ENCODE results near the gene MORN5.

GRCh38 chr9:122120316-122121071, 39.2 kb upstream of the MORN5 start:
- TF ChIP-seq, protein P1, sequence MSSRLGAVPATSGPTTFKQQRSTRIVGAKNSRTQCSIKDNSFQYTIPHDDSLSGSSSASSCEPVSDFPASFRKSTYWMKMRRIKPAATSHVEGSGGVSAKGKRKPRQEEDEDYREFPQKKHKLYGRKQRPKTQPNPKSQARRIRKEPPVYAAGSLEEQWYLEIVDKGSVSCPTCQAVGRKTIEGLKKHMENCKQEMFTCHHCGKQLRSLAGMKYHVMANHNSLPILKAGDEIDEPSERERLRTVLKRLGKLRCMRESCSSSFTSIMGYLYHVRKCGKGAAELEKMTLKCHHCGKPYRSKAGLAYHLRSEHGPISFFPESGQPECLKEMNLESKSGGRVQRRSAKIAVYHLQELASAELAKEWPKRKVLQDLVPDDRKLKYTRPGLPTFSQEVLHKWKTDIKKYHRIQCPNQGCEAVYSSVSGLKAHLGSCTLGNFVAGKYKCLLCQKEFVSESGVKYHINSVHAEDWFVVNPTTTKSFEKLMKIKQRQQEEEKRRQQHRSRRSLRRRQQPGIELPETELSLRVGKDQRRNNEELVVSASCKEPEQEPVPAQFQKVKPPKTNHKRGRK (tag; IDR thresholded peaks at IDR 0.05), result no peak
- TF ChIP-seq FOXA1 (IDR thresholded peaks at IDR 0.05; ENCODE audit: borderline replicate concordance), result no peak
- no peak for TF ChIP-seq RBM39 (optimal IDR thresholded peaks at IDR 0.05; ENCODE audit: low read depth, low read length)
- TF ChIP-seq ZNF263 (CRISPR knock-in tag; IDR thresholded peaks at IDR 0.05; ENCODE audit: borderline replicate concordance), result no peak
- TF ChIP-seq ZNF75A (CRISPR knock-in tag; IDR thresholded peaks at IDR 0.05), result no peak
- TF ChIP-seq ZNF146 (CRISPR knock-in tag; IDR thresholded peaks at IDR 0.05; ENCODE audit: unreplicated experiment), result no peak
- TF ChIP-seq ZNF511 (CRISPR knock-in tag; IDR thresholded peaks at IDR 0.05), result no peak
- TF ChIP-seq, protein P2, sequence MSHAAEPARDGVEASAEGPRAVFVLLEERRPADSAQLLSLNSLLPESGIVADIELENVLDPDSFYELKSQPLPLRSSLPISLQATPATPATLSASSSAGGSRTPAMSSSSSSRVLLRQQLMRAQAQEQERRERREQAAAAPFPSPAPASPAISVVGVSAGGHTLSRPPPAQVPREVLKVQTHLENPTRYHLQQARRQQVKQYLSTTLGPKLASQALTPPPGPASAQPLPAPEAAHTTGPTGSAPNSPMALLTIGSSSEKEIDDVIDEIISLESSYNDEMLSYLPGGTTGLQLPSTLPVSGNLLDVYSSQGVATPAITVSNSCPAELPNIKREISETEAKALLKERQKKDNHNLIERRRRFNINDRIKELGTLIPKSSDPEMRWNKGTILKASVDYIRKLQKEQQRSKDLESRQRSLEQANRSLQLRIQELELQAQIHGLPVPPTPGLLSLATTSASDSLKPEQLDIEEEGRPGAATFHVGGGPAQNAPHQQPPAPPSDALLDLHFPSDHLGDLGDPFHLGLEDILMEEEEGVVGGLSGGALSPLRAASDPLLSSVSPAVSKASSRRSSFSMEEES (CRISPR knock-in tag; IDR thresholded peaks at IDR 0.05), result no peak
- no peak for TF ChIP-seq POLR2AphosphoS5 (IDR thresholded peaks at IDR 0.05; ENCODE audit: control insufficient read depth, insufficient read depth, low read depth, low read length)
- no peak for TF ChIP-seq SPI1 (IDR thresholded peaks at IDR 0.05; ENCODE audit: borderline replicate concordance, low read depth, low read length)

Measured in K562 (cell line).